ENCODE measurements around the gene MUC2.

MUC2 gene

GRCh38 chr11:1037506-1038055, 37.1 kb upstream of the MUC2 start:
- DNase-seq = no peak

GRCh38 chr11:1038361-1038760, 36.3 kb upstream of the MUC2 start:
- DNase-seq = no peak

- no peak for DNase-seq
These were observed 35.8 kb upstream of the MUC2 start for GRCh38 chr11:1038921-1039320.

- no peak for DNase-seq
These were observed 34.9 kb upstream of the MUC2 start for GRCh38 chr11:1039481-1040427.

- DNase-seq = no peak
These were observed 34.1 kb upstream of the MUC2 start for GRCh38 chr11:1040428-1041148.

GRCh38 chr11:1041149-1041467, 33.6 kb upstream of the MUC2 start:
- DNase-seq = no peak

GRCh38 chr11:1041471-1041870, 33.2 kb upstream of the MUC2 start:
- DNase-seq = no peak

GRCh38 chr11:1041936-1042608, 32.6 kb upstream of the MUC2 start:
- no peak for DNase-seq

GRCh38 chr11:1042626-1043562, 31.8 kb upstream of the MUC2 start:
- DNase-seq = no peak

- DNase-seq = no peak
These were observed 31.0 kb upstream of the MUC2 start for GRCh38 chr11:1043563-1044096.

GRCh38 chr11:1044160-1044559, 30.5 kb upstream of the MUC2 start:
- no peak for DNase-seq

GRCh38 chr11:1047595-1048156, 27.0 kb upstream of the MUC2 start:
- no peak for DNase-seq

GRCh38 chr11:1048375-1049070, 26.2 kb upstream of the MUC2 start:
- no peak for DNase-seq

- no peak for DNase-seq
These were observed 25.6 kb upstream of the MUC2 start for GRCh38 chr11:1049071-1049405.

- no peak for DNase-seq
These were observed 25.2 kb upstream of the MUC2 start for GRCh38 chr11:1049431-1049891.

GRCh38 chr11:1049911-1050580, 24.6 kb upstream of the MUC2 start:
- no peak for DNase-seq

GRCh38 chr11:1050581-1051355, 23.9 kb upstream of the MUC2 start:
- peak; percentile 28 for DNase-seq

- no peak for DNase-seq
These were observed 23.1 kb upstream of the MUC2 start for GRCh38 chr11:1051356-1052132.
